NOMO-1 treated with DMSO at 0.1 percent for 48 hours (cell line): ENCODE measurements around the gene FUT3.

Source experiments
- DNase-seq: peaks from one replicate; lab custom pipeline; 2025; ENCODE audit not compliant: unreplicated experiment; lab: John Stamatoyannopoulos, UW

The FUT3 gene

GRCh38 chr19:5826531-5827341 is 24.5 kb downstream of the FUT3 start:
- DNase-seq, result peak; percentile 23

DNA sequence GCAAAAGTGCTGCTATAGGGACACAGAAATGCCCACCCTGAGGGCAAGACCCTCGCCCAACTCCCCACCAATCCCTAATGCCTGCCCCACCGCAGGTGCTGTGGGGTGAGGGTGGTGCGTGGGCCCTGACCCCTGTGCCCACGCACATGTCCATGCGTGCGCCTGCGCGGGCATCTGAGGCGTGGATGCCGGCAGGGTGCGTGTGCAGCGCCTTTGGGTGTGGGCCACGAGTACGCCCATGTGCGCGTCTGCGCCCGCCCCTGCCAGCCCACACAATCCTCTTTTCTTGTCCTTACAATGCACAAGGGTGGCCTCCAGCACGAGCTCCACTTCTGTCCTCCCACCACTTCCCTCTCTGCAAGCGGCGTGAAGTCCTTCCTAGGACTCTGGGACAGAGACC is 26.1 kb downstream of the FUT3 start:
- DNase-seq, result no peak

GRCh38 chr19:5824751-5825150 is 26.5 kb downstream of the FUT3 start:
- no peak for DNase-seq

- DNase-seq, result no peak
Observed at GRCh38 chr19:5823579-5824281, 27.5 kb downstream of the FUT3 start.

- DNase-seq, result no peak
Observed at GRCh38 chr19:5822181-5822844, 28.9 kb downstream of the FUT3 start.

GRCh38 chr19:5821521-5822180 is 29.6 kb downstream of the FUT3 start:
- DNase-seq, result no peak

DNA sequence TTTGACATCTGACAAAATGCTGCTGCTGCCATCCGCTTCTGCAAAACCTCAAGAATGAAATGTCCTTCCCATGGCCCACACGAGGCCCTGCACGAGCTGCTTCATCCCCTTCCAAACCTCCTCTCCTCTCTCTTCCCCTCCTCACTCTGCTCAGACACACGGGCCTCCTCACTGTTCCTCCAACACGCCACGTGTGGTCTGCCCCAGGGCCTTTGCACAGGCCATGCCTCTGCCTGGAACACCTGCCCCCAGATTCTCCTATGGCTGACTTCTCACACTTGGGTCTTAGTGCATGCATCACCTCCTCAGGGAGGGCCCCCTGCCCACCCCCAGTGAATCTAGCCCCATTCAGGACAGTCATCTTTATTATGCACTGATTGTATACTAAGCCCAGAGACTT is 30.5 kb downstream of the FUT3 start:
- no peak for DNase-seq

- DNase-seq, result no peak
Observed at GRCh38 chr19:5818594-5818993, 32.7 kb downstream of the FUT3 start.

- DNase-seq, result no peak
Observed at GRCh38 chr19:5817218-5817617, 34.0 kb downstream of the FUT3 start.

DNA sequence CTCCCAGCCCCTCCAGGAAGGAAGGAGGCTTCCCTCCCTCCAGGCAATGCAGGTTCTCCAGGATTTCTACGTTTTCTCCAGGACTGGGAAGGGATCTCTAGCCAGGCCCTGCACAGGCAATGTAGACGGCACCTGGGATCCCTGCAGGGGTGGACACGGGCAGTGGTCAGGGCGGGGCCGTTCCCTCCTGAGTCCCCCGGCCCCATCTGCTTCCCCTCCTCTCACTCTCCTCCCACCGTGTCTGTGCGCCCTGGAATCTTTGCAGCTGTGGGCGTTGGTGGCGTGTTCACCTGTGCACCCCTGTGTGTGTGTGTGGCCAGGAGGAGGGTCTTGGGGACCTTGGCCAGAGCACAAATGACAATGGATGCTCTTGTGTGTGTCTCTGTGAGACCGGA is 36.4 kb downstream of the FUT3 start:
- DNase-seq, result no peak

- DNase-seq, result no peak
Observed at GRCh38 chr19:5814123-5814851, 37.0 kb downstream of the FUT3 start.

- no peak for DNase-seq
Observed at GRCh38 chr19:5811117-5811516, 40.1 kb downstream of the FUT3 start.

- DNase-seq, result no peak
Observed at GRCh38 chr19:5809469-5809868, 41.8 kb downstream of the FUT3 start.

DNA sequence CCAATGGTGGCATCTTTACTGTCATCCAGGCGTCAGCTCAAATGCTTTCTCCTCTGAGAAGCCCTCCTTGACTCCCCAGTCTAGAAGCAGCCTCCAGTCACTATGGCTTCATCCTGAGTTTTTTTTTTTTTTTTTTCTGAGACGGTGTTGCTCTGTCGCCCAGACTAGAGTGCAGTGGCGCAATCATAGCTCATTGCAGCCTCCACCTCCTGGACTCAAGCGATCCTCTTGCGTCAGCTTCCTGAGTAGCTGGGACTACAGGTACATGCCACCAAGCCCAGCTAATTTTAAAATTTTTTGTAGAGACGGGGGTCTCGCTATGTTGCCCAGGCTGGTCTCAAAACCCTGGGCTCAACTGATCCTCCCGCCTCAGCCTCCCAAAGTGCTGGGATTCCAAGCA is 42.2 kb downstream of the FUT3 start:
- peak; percentile 65 for DNase-seq

DNA sequence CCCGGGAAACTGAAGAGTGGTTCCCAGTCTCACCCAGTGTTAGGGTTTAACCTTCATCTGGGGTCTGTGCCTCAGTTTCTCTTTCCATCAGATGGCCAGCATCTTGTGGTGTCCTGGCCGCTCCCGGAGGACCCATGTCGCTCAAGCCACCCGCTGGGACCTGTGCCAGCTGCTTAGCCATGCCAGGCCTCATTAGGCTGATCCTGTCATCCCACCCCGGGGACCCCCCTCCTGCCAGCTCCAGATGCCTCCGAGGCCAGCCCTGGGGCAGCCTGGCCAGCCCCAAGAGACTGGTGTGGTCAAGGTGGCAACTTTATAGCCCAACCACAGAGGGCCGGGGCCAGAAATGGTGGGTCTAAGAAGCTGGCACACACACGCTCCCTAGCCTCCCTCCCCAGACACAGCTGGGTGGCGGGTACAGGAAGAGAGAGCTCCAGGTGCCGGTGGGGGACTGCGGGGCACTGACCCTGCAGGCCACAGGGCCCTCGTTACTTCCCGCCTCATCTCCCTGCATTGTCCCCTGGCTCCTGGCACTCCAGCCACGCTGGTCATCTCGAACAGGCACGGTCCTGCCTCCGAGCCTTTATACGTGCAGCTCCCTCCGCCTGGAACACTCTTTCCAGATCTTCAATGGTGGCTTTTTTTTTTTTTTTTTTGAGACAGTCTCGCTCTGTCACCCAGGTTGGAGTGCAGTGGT is 43.0 kb downstream of the FUT3 start:
- no peak for DNase-seq

DNA sequence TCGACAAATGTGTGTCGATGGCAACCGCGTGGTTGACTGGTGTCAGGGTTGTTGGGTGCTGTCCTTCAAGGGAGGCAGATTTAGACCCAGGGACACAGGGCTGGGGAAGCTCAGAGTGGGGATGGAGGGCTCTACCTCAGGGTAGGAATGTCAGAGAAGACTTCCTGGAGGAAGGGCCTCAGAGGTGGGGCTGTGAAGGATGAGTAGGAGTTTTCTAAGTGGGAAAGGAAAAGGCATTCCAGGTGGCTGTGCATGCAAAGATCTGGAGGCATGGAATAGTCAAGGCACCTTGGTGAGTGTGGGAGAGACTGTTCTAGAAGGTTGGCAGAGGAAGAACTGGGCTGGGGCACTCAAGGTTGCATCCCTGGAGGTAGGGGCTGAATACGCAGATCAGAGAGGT is 44.3 kb downstream of the FUT3 start:
- no peak for DNase-seq

- no peak for DNase-seq
Observed at GRCh38 chr19:5806133-5806489, 45.1 kb downstream of the FUT3 start.

GRCh38 chr19:5805462-5806132 is 45.7 kb downstream of the FUT3 start:
- peak; percentile 35 for DNase-seq

DNA sequence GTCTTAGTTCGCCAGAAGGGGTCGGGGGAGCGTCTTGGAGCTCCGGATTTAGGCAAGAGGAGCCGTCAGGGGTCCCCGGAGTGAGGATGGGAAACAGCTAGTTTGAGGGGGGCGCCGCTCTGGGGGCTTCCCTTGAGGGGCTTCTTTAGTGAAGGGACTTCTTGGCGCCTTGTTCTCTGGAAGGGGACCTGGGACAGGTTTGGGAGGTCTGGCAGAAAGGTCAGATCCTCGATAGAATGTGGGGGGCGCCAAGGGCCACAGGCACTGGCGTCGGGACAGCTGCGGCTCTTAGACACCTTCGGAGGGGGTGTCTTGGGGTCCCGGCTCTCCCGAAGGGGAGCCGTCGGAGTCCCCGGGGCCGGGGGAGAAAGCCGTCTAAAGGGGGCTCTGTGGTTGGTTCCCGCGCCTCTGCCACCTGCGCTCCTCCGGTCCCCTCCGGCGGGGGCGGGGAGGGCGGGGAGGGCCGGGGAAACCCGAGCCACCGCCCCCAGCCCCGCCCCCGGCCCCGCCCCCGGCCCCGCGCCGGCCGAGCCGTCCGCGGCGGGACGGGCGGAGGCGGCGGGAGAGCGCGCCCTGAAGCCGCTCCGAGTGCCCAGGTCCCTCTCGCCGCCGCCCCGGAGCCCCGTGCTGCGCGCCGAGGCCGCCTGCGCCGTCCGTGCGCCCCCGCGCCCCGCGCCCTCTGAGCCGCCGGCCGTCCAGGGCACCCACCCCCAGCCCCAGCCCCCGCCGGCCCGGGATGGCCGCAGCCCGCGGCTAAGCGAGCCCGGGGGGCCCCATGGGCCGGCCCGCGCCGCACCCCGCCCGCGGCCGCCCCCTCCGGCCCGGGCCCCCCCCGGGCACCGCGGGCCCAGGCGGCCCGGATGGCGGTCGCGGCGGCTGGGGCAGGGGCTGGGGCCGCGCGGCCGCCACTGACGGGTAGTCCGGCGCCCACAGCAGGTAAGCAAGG is 46.5 kb downstream of the FUT3 start, which contains the start of gene NRTN:
Gene NRTN (plus strand): TSS at position 552 of the 946 bp plus-strand sequence. CDS start 19,099 bp downstream, outside the sequence.
- DNase-seq, result no peak
